H1 (cell line): ENCODE data around the gene TMEM9B. TPM values are rescaled to one million over a fixed set of nuclear protein-coding genes. Genes with fewer than 3 reads are reported as not detected.

Source experiments
- CTCF ChIA-PET: fragments of 300-600 bp; sonication (Branson Sonifier 250); formaldehyde crosslinking; loops from one replicate; lab custom pipeline; 2021; ENCODE audit not compliant: partially characterized antibody; lab: Charles Lee
- POLR2A ChIA-PET: fragments of 300-600 bp; sonication (Branson Sonifier 250); formaldehyde crosslinking; loops from one replicate; lab custom pipeline; 2021; ENCODE audit warnings: inconsistent platforms; ENCODE audit not compliant: partially characterized antibody; lab: Charles Lee
- DNase-seq, 2 experiments: peaks; one replicate each; pipeline versions ENCODE4 v3.0.0 to v3.0.0-alpha.2; 2010 to 2022; ENCODE audit warnings: low spot score in 2 of 2, low read depth in 1 of 2, mixed read lengths in 1 of 2
- FAIRE-seq: peaks from 2 replicates; lab custom pipeline; 2011; peaks lifted over from hg19 to GRCh38; lab: Jason Lieb, UNC
- H2AFZ ChIP-seq: 2 replicates; pipeline ENCODE4 v1.8.1; 2012; ENCODE audit warnings: low read length, inconsistent platforms
- H2AK5ac ChIP-seq: 2 replicates; pipeline ENCODE4 v1.6.1; 2013; ENCODE audit warnings: low read depth, low read length
- H2BK120ac ChIP-seq: replicated peaks from 2 replicates; pipeline ENCODE3; 2013; ENCODE audit warnings: low read depth, low read length, inconsistent platforms
- H2BK12ac ChIP-seq: 2 replicates; pipeline ENCODE4 v1.6.1; 2013; ENCODE audit warnings: low read depth, low read length
- H2BK15ac ChIP-seq: 2 replicates; pipeline ENCODE4 v1.6.1; 2013; ENCODE audit warnings: low read length
- H2BK20ac ChIP-seq: 2 replicates; pipeline ENCODE4 v1.6.1; 2013; ENCODE audit warnings: low read length
- H2BK5ac ChIP-seq: 2 replicates; pipeline ENCODE4 v1.6.1; 2013; ENCODE audit warnings: low read depth, low read length
- H3K14ac ChIP-seq: 2 replicates; pipeline ENCODE4 v1.6.1; 2013; ENCODE audit warnings: inconsistent platforms; ENCODE audit not compliant: insufficient read length
- H3K18ac ChIP-seq: 2 replicates; pipeline ENCODE4 v1.6.1; 2013; ENCODE audit warnings: low read length; ENCODE audit errors: extremely low read depth
- H3K23ac ChIP-seq: 2 replicates; pipeline ENCODE4 v1.6.1; 2013; ENCODE audit warnings: inconsistent platforms; ENCODE audit not compliant: insufficient read length
- H3K23me2 ChIP-seq: 2 replicates; pipeline ENCODE4 v1.6.1; 2013; ENCODE audit warnings: low read depth, low read length
- H3K27ac ChIP-seq: 2 replicates; pipeline ENCODE4 v1.6.1; 2011; ENCODE audit warnings: low read depth, low read length, inconsistent platforms
- H3K27me3 ChIP-seq, 4 experiments: replicated peaks in 1 of 4; 1 replicate in 1 of 4; 2 replicates in 3 of 4; pipeline versions ENCODE4 v1.6.1 to v1.8.1; 2011 to 2013; ENCODE audit warnings: low read length in 3 of 4, mild to moderate bottlenecking in 3 of 4, inconsistent platforms in 2 of 4, mixed read lengths in 2 of 4, moderate library complexity in 1 of 4; ENCODE audit not compliant: control insufficient read depth in 3 of 4, insufficient read depth in 3 of 4; ENCODE audit errors: extremely low read depth in 1 of 4
- H3K36me3 ChIP-seq, 4 experiments: 2 replicates each; pipeline versions ENCODE4 v1.6.1 to v1.8.1; 2011 to 2013; ENCODE audit warnings: mild to moderate bottlenecking in 4 of 4, low read length in 3 of 4, moderate library complexity in 2 of 4, control low read depth in 1 of 4, inconsistent platforms in 1 of 4; ENCODE audit not compliant: insufficient read depth in 4 of 4, control insufficient read depth in 2 of 4
- H3K4ac ChIP-seq: replicated peaks from 2 replicates; pipeline ENCODE3; 2013; ENCODE audit warnings: low read length, low read depth, mixed read lengths, inconsistent platforms; ENCODE audit not compliant: insufficient read length
- H3K4me1 ChIP-seq, 4 experiments: replicated peaks in 1 of 4; 1 replicate in 1 of 4; 2 replicates in 3 of 4; pipeline versions ENCODE4 v1.6.1 to v1.8.1; 2011 to 2013; ENCODE audit warnings: low read length in 3 of 4, inconsistent platforms in 2 of 4, mixed read lengths in 1 of 4; ENCODE audit not compliant: insufficient read depth in 4 of 4, control insufficient read depth in 3 of 4
- H3K4me2 ChIP-seq, 2 experiments: 2 replicates each; pipeline versions ENCODE4 v1.6.1 to v1.8.1; 2011 to 2013; ENCODE audit warnings: low read depth in 2 of 2, low read length in 2 of 2, control low read depth in 1 of 2, inconsistent platforms in 1 of 2, mild to moderate bottlenecking in 1 of 2; ENCODE audit not compliant: insufficient read depth in 1 of 2
- H3K4me3 ChIP-seq, 4 experiments: fragments of 200-600, 300-600 bp in 1 of 4; sonication (generic), shearing (Covaris generic), sonication (Bioruptor Twin) in 1 of 4; 2 replicates each; pipeline versions ENCODE4 v1.5.1 to v1.8.1; 2011 to 2016; ENCODE audit warnings: low read length in 4 of 4, low read depth in 3 of 4, control low read depth in 2 of 4, inconsistent platforms in 2 of 4, mild to moderate bottlenecking in 2 of 4, mixed read lengths in 1 of 4, moderate library complexity in 1 of 4; ENCODE audit not compliant: insufficient read depth in 2 of 4; ENCODE audit errors: extremely low read depth in 1 of 4
- H3K56ac ChIP-seq: replicated peaks from 2 replicates; pipeline ENCODE3; 2013; ENCODE audit warnings: low read depth, mild to moderate bottlenecking, mixed read lengths, low read length, inconsistent platforms; ENCODE audit not compliant: insufficient read length
- H3K79me1 ChIP-seq: 2 replicates; pipeline ENCODE4 v1.6.1; 2013; ENCODE audit warnings: low read depth, low read length, control low read depth
- H3K79me2 ChIP-seq, 2 experiments: 2 replicates each; pipeline versions ENCODE4 v1.6.1 to v1.8.1; 2012 to 2013; ENCODE audit warnings: low read length in 2 of 2, mild to moderate bottlenecking in 2 of 2, inconsistent platforms in 1 of 2; ENCODE audit not compliant: insufficient read depth in 2 of 2, control insufficient read depth in 1 of 2
- H3K9ac ChIP-seq, 4 experiments: replicated peaks in 1 of 4; 1 replicate in 1 of 4; 2 replicates in 3 of 4; pipeline versions ENCODE4 v1.6.1 to v1.8.1; 2011 to 2013; ENCODE audit warnings: low read depth in 3 of 4, low read length in 3 of 4, control low read depth in 2 of 4, mild to moderate bottlenecking in 2 of 4, moderate library complexity in 2 of 4, inconsistent platforms in 1 of 4; ENCODE audit errors: extremely low read depth in 1 of 4
- H3K9me3 ChIP-seq, 2 experiments: 2 replicates each; pipeline versions ENCODE4 v1.6.1 to v1.8.1; 2012 to 2013; ENCODE audit warnings: mild to moderate bottlenecking in 2 of 2, moderate library complexity in 2 of 2, control low read depth in 1 of 2, inconsistent platforms in 1 of 2, low read depth in 1 of 2, low read length in 1 of 2, mixed read lengths in 1 of 2; ENCODE audit not compliant: insufficient read depth in 2 of 2
- H4K20me1 ChIP-seq, 2 experiments: replicated peaks in 1 of 2; 2 replicates each; pipeline versions ENCODE3 to v1.8.1; 2011 to 2013; ENCODE audit warnings: inconsistent platforms in 2 of 2, low read length in 2 of 2, mild to moderate bottlenecking in 1 of 2; ENCODE audit not compliant: insufficient read depth in 2 of 2, control insufficient read depth in 1 of 2
- H4K5ac ChIP-seq: 2 replicates; pipeline ENCODE4 v1.6.1; 2013; ENCODE audit warnings: low read length, low read depth, mixed read lengths, inconsistent platforms; ENCODE audit not compliant: insufficient read length
- H4K8ac ChIP-seq: 2 replicates; pipeline ENCODE4 v1.8.0; 2013; ENCODE audit warnings: mild to moderate bottlenecking, moderate library complexity, low read length, inconsistent platforms; ENCODE audit not compliant: insufficient read depth; ENCODE audit errors: extremely low read depth
- H4K91ac ChIP-seq: replicated peaks from 2 replicates; pipeline ENCODE3; 2013; ENCODE audit warnings: low read length, mixed read lengths, inconsistent platforms; ENCODE audit not compliant: insufficient read length
- CHD1 ChIP-seq: IDR thresholded peaks from 2 replicates; pipeline ENCODE4 v1.6.1; 2012; ENCODE audit warnings: low read depth, low read length, improper control_type of control experiment
- MAX ChIP-seq: IDR thresholded peaks from 2 replicates; pipeline ENCODE4 v1.6.1; 2012; ENCODE audit warnings: inconsistent platforms
- SIRT6 ChIP-seq: IDR thresholded peaks from one replicate; pipeline ENCODE4 v1.7.1; 2012; ENCODE audit warnings: low read length, inconsistent platforms
- WGBS, 2 experiments: shearing (Covaris generic) in 1 of 2; methylation state at CpG; one replicate each; pipeline versions ENCODE4 v1.1.6 to v1.1.7; 2013 to 2015; ENCODE audit warnings: low lambda C conversion rate in 2 of 2, mixed read lengths in 2 of 2, inconsistent platforms in 1 of 2, low coverage in 1 of 2, missing lambda C conversion rate in 1 of 2; ENCODE audit not compliant: insufficient replicate concordance in 2 of 2, insufficient coverage in 1 of 2, insufficient read length in 1 of 2; ENCODE audit errors: extremely low coverage in 1 of 2, missing lambda C conversion rate in 1 of 2; 5-methylcytosine and 5-hydroxymethylcytosine counted together
- polyA plus RNA-seq, 7 experiments: library from polyadenylated mRNA; depleted of rRNA in 3 of 7; stranded (reverse) in 5 of 7; unstranded in 2 of 7; fragments of >200 nt in 5 of 7; fragments of 200-250 nt in 2 of 7; gene quantifications; 1 replicate in 5 of 7; 2 replicates in 1 of 7; 4 replicates in 1 of 7; pipeline versions ENCODE4 v1.2.1 to v1.2.3, GENCODE V29; 2011 to 2013; ENCODE audit warnings: missing spikeins in 2 of 7, mixed read lengths in 2 of 7
- total RNA-seq: library from RNA; stranded (reverse); fragmentation: NEBNext Ultra II Directional; extraction: Animal tissue kit (Norgen Biotek cat#: 25700); gene quantifications from 2 replicates; pipeline ENCODE4 v1.2.1, GENCODE V29; 2021

TMEM9B gene
- total and polyA plus RNA-seq, 2 of the 8 experiments (the other 6 are each of a cell fraction or from before 2014, with no cell fraction given): 8.3 to 9.4 TPM

- H3K18ac ChIP-seq: peak within 1 kb of the TSS; percentile 20; the same call in 1 of the 2 replicates
- H3K79me2 ChIP-seq: no peaks in the 10 kb centered on the region
- H3K79me1 ChIP-seq: no peaks in the 10 kb centered on the region
- H3K27me3 ChIP-seq: no peaks in the 10 kb centered on the region
- H4K5ac ChIP-seq: no peak within 1 kb of the TSS
- H3K14ac ChIP-seq: no peak within 1 kb of the TSS
- H2BK12ac ChIP-seq: peak within 1 kb of the TSS; percentile 46; the same call in 1 of the 2 replicates
- no peak within 1 kb of the TSS for H3K9ac ChIP-seq
- no peaks in the 10 kb centered on the region for H4K20me1 ChIP-seq
- DNase-seq: no peak
- no peak within 1 kb of the TSS; the same call in 1 of the 2 replicates for H3K27ac ChIP-seq
- H4K91ac ChIP-seq: peak within 1 kb of the TSS; percentile 38
- no peak for FAIRE-seq
- TF ChIP-seq CHD1 (no peak), SIRT6 (no peak), MAX (no peak)
- TF ChIP-seq, all 59 proteins: peak for 0
- WGBS, 2 experiments: 83% methylated on average over 12 of the region's 12 CpGs; no CpG with 5 or more reads in 1 of the 2 experiments
- no peak within 1 kb of the TSS for H3K4ac ChIP-seq
- no peak within 1 kb of the TSS for H4K8ac ChIP-seq
- no peak within 1 kb of the TSS for H3K4me2 ChIP-seq
- no peaks in the 10 kb centered on the region for H3K23me2 ChIP-seq
- H3K4me1 ChIP-seq: peaks cover 0 to 8% (median 1%) of the 10 kb centered on the region in 4 experiments; a peak in 2 of 7 replicates
- H3K9me3 ChIP-seq: no peaks in the 10 kb centered on the region
- H3K23ac ChIP-seq: no peak within 1 kb of the TSS
- no peaks in the 10 kb centered on the region for H3K36me3 ChIP-seq
- peak within 1 kb of the TSS; percentile 11 for H2BK120ac ChIP-seq
- POLR2A ChIA-PET: interaction anchor here (0.6 kb wide), 1 partner anchor 26 kb away, joined by 3 read pairs; no protein-coding TSS in a partner anchor
- H2AFZ ChIP-seq: 0 out of 2 replicates have a peak within 1 kb of the TSS, but pooled peaks have one; percentile 24
- H2BK15ac ChIP-seq: no peak within 1 kb of the TSS
- no peak within 1 kb of the TSS for H3K56ac ChIP-seq
- no peak within 1 kb of the TSS for H2BK20ac ChIP-seq
- H3K4me3 ChIP-seq: no peak within 1 kb of the TSS
- H2BK5ac ChIP-seq: peak within 1 kb of the TSS; percentile 38; the same call in 1 of the 2 replicates
- no peak within 1 kb of the TSS; the same call in 1 of the 2 replicates for H2AK5ac ChIP-seq
- CTCF ChIA-PET: interaction anchor here (1.3 to 2.6 kb wide), 8 partner anchors 11 to 205 kb away, joined by 3 to 14 read pairs (median 6); partner anchors contain the start of gene TMEM9B
Measured at GRCh38 chr11:8932564-8933180, 31.6 kb downstream of the TMEM9B start, which contains the start of gene C11orf16. Gene C11orf16 (minus strand): TSS chr11:8932947. CDS start chr11:8932308, 639 bp downstream.
